ENCODE data around the gene NAALADL2.
"Not testable (repeated sequence)": the region's sequence is repeated elsewhere in the genome, so short reads cannot be mapped to it uniquely, and the experiment has no call there.

The NAALADL2 gene

DNA sequence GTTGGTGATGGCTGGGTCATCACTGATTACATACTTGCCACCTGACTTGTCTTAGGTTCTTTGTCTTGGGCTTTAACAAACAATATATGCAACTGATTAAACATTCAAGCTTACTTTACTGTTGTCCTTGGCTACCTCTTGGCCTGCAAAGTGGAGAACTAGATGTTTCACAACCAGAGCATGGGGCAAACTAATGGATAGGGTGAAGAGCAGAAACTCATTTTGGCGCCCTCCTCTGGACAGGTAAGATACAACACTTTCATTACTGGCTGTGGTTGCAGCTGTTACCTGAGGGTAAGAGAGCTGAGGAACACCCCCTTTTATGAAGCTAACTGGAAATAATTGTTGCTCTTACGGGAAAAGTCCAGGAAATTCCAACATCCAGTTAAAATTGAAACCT is 262.1 kb downstream of the NAALADL2 start:
- Histone ChIP-seq H3K9ac (ENCODE audit: low read length) (no peak overlapping the region), H3K4me1 (ENCODE audit: control insufficient read depth, insufficient read depth, low read length) (no peaks in the 10 kb centered on the region), H3K9me3 (ENCODE audit: control insufficient read depth, low read length) (no peaks in the 10 kb centered on the region), H3K4me3 (ENCODE audit: low read length) (no peak overlapping the region), H3K27me3 (ENCODE audit: control insufficient read depth, insufficient read depth, low read length) (no peaks in the 10 kb centered on the region), H3K36me3 (ENCODE audit: control insufficient read depth, insufficient read depth, low read length) (no peaks in the 10 kb centered on the region)

GRCh38 chr3:175127075-175127662 is 268.0 kb downstream of the NAALADL2 start:
- Histone ChIP-seq H3K27me3 (ENCODE audit: control insufficient read depth, insufficient read depth, low read length) (no peaks in the 10 kb centered on the region), H3K4me1 (ENCODE audit: control insufficient read depth, insufficient read depth, low read length) (no peaks in the 10 kb centered on the region), H3K36me3 (ENCODE audit: control insufficient read depth, insufficient read depth, low read length) (no peaks in the 10 kb centered on the region), H3K9me3 (ENCODE audit: control insufficient read depth, low read length) (no peaks in the 10 kb centered on the region), H3K9ac (ENCODE audit: low read length) (no peak overlapping the region), H3K4me3 (ENCODE audit: low read length) (no peak overlapping the region)

DNA sequence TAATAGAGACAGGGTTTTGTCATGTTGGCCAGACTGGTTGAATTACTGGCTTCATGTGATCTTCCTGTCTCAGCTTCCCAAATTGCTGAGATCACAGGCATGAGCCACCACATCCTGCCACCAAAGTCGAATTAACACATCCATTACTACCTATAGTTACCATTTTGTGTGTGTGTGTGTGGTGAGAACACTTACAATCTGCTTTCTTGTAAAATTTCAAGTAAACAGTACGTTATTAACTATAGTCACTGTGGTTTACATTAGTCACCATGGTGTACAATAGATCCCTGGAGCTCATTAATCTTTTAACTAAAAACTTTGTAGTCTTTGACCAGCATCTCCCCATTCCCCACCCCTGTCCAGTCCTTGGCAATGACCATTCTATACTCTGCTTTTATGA is 270.0 kb downstream of the NAALADL2 start:
- Histone ChIP-seq H3K9ac (ENCODE audit: low read length) (no peak overlapping the region), H3K9me3 (ENCODE audit: control insufficient read depth, low read length) (no peaks in the 10 kb centered on the region), H3K36me3 (ENCODE audit: control insufficient read depth, insufficient read depth, low read length) (no peaks in the 10 kb centered on the region), H3K27me3 (ENCODE audit: control insufficient read depth, insufficient read depth, low read length) (no peaks in the 10 kb centered on the region), H3K4me1 (ENCODE audit: control insufficient read depth, insufficient read depth, low read length) (no peaks in the 10 kb centered on the region), H3K4me3 (ENCODE audit: low read length) (no peak overlapping the region)

DNA sequence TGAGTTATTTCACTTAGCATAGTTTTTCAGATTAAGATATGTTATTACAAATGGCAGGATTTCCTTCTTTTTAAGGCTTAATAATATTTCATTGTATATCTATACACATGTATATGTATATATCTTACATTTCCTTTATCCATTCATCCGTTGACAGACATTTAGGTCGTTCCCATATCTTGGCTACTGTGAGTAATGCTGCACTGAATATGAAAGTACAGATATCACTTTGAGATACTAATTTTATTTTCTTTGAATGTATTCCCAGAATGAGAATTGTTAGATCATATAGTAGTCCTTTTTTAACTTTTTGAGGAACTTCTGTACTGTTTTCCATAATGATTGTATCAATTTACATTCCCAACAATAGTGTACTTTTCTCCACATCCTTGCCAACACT is 270.4 kb downstream of the NAALADL2 start:
- H3K27me3 ChIP-seq (ENCODE audit: control insufficient read depth, insufficient read depth, low read length), result no peaks in the 10 kb centered on the region
- no peak overlapping the region for H3K9ac ChIP-seq (ENCODE audit: low read length)
- H3K4me3 ChIP-seq (ENCODE audit: low read length), result no peak overlapping the region
- H3K36me3 ChIP-seq (ENCODE audit: control insufficient read depth, insufficient read depth, low read length), result no peaks in the 10 kb centered on the region
- H3K9me3 ChIP-seq (ENCODE audit: control insufficient read depth, low read length), result no peaks in the 10 kb centered on the region
- H3K4me1 ChIP-seq (ENCODE audit: control insufficient read depth, insufficient read depth, low read length), result no peaks in the 10 kb centered on the region

GRCh38 chr3:175131866-175132265 is 272.7 kb downstream of the NAALADL2 start:
- not testable (repeated sequence) for H3K9me3 ChIP-seq (ENCODE audit: control insufficient read depth, low read length); H3K9ac ChIP-seq (ENCODE audit: low read length); H3K36me3 ChIP-seq (ENCODE audit: control insufficient read depth, insufficient read depth, low read length); H3K27me3 ChIP-seq (ENCODE audit: control insufficient read depth, insufficient read depth, low read length); H3K4me3 ChIP-seq (ENCODE audit: low read length); H3K4me1 ChIP-seq (ENCODE audit: control insufficient read depth, insufficient read depth, low read length)

GRCh38 chr3:175132706-175133105 is 273.6 kb downstream of the NAALADL2 start:
- H3K4me1 ChIP-seq (ENCODE audit: control insufficient read depth, insufficient read depth, low read length); H3K27me3 ChIP-seq (ENCODE audit: control insufficient read depth, insufficient read depth, low read length): not testable (repeated sequence)

GRCh38 chr3:175144368-175144767 is 285.2 kb downstream of the NAALADL2 start:
- Histone ChIP-seq H3K9me3 (ENCODE audit: control insufficient read depth, low read length) (no peaks in the 10 kb centered on the region), H3K36me3 (ENCODE audit: control insufficient read depth, insufficient read depth, low read length) (no peaks in the 10 kb centered on the region), H3K4me1 (ENCODE audit: control insufficient read depth, insufficient read depth, low read length) (no peaks in the 10 kb centered on the region), H3K9ac (ENCODE audit: low read length) (no peak overlapping the region), H3K27me3 (ENCODE audit: control insufficient read depth, insufficient read depth, low read length) (no peaks in the 10 kb centered on the region), H3K4me3 (ENCODE audit: low read length) (no peak overlapping the region)

More at GRCh38 chr3:175132706-175133105, 273.6 kb downstream of the NAALADL2 start:
- H3K9ac ChIP-seq (ENCODE audit: low read length); H3K9me3 ChIP-seq (ENCODE audit: control insufficient read depth, low read length); H3K4me3 ChIP-seq (ENCODE audit: low read length); H3K36me3 ChIP-seq (ENCODE audit: control insufficient read depth, insufficient read depth, low read length): not testable (repeated sequence)

GRCh38 chr3:175146258-175146657 is 287.1 kb downstream of the NAALADL2 start:
- Histone ChIP-seq H3K4me3 (ENCODE audit: low read length) (no peak overlapping the region), H3K9me3 (ENCODE audit: control insufficient read depth, low read length) (no peaks in the 10 kb centered on the region), H3K36me3 (ENCODE audit: control insufficient read depth, insufficient read depth, low read length) (no peaks in the 10 kb centered on the region), H3K27me3 (ENCODE audit: control insufficient read depth, insufficient read depth, low read length) (no peaks in the 10 kb centered on the region), H3K4me1 (ENCODE audit: control insufficient read depth, insufficient read depth, low read length) (peaks cover 15% of the 10 kb centered on the region), H3K9ac (ENCODE audit: low read length) (no peak overlapping the region)

DNA sequence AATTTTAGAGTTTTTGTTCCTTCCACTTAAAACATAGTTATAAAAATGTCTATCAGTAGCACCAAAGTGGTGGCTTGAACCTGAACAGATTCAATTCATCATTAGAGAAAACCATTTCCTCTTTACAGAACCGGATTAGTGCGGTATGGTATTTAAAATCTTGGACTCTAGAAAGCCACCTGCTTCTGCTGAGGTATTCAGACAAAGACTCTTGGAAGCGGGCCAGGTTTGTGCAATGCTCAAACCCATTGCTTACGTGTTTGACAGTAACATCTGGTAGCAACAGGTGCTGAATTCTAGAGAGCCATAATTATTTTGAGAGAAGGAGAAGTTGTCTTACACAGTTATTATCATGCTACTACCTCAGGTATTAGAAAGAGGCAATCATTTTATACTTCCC is 290.5 kb downstream of the NAALADL2 start:
- Histone ChIP-seq H3K4me1 (ENCODE audit: control insufficient read depth, insufficient read depth, low read length) (peaks cover 16% of the 10 kb centered on the region), H3K27me3 (ENCODE audit: control insufficient read depth, insufficient read depth, low read length) (no peaks in the 10 kb centered on the region), H3K36me3 (ENCODE audit: control insufficient read depth, insufficient read depth, low read length) (no peaks in the 10 kb centered on the region)

GRCh38 chr3:175150812-175151401 is 291.8 kb downstream of the NAALADL2 start:
- Histone ChIP-seq H3K9me3 (ENCODE audit: control insufficient read depth, low read length) (no peaks in the 10 kb centered on the region), H3K27me3 (ENCODE audit: control insufficient read depth, insufficient read depth, low read length) (no peaks in the 10 kb centered on the region), H3K9ac (ENCODE audit: low read length) (no peak overlapping the region), H3K4me3 (ENCODE audit: low read length) (no peak overlapping the region), H3K4me1 (ENCODE audit: control insufficient read depth, insufficient read depth, low read length) (peaks cover 16% of the 10 kb centered on the region), H3K36me3 (ENCODE audit: control insufficient read depth, insufficient read depth, low read length) (no peaks in the 10 kb centered on the region)

More for the DNA sequence above, 290.5 kb downstream of the NAALADL2 start:
- Histone ChIP-seq H3K9ac (ENCODE audit: low read length) (no peak overlapping the region), H3K9me3 (ENCODE audit: control insufficient read depth, low read length) (no peaks in the 10 kb centered on the region), H3K4me3 (ENCODE audit: low read length) (no peak overlapping the region)

DNA sequence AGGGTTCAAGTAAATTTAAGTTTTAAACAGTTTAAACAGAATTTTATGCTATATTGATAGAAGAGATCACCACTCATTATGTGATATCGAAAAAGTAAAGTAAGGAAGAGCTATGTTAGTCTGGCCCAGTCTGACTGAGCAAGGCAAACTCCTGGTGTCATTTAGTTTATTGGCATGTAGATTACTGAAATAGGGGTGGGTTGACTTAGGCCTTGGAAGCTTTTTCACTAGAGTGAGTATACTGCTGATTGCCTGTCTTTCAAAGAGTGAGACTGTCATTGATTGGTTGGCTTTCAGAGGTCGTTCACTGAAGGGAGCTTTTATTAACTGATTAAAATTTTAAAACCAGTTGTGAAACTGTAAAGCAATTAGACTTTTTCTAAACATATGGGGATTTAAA is 294.5 kb downstream of the NAALADL2 start:
- H3K27me3 ChIP-seq (ENCODE audit: control insufficient read depth, insufficient read depth, low read length), result no peaks in the 10 kb centered on the region
- no peaks in the 10 kb centered on the region for H3K36me3 ChIP-seq (ENCODE audit: control insufficient read depth, insufficient read depth, low read length)
- no peak overlapping the region for H3K4me3 ChIP-seq (ENCODE audit: low read length)
- H3K9me3 ChIP-seq (ENCODE audit: control insufficient read depth, low read length), result no peaks in the 10 kb centered on the region
- no peak overlapping the region for H3K9ac ChIP-seq (ENCODE audit: low read length)
- H3K4me1 ChIP-seq (ENCODE audit: control insufficient read depth, insufficient read depth, low read length), result peaks cover 16% of the 10 kb centered on the region

- Histone ChIP-seq H3K27me3 (ENCODE audit: control insufficient read depth, insufficient read depth, low read length) (no peaks in the 10 kb centered on the region), H3K9ac (ENCODE audit: low read length) (no peak overlapping the region), H3K9me3 (ENCODE audit: control insufficient read depth, low read length) (no peaks in the 10 kb centered on the region), H3K36me3 (ENCODE audit: control insufficient read depth, insufficient read depth, low read length) (no peaks in the 10 kb centered on the region), H3K4me1 (ENCODE audit: control insufficient read depth, insufficient read depth, low read length) (peaks cover 12% of the 10 kb centered on the region), H3K4me3 (ENCODE audit: low read length) (no peak overlapping the region)
These were observed 296.0 kb downstream of the NAALADL2 start for GRCh38 chr3:175155172-175155571.

DNA sequence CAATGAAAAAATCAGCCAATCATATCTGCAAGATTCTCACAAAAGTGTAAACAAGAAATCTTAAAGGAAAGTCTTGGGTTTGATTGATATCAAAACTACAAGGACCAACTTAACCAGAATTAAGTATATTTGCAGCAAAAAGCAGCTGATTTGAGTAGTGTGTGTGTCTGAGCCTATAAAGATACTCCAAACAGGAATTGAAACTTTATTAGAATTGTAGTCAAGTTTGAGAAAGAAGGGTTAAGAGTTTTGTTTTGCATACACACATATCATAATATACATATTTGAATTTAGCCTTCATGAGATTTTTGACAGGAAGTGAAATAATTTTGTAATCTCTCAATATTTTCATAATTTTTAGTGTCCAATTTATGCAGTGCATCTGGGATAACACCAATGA is 300.1 kb downstream of the NAALADL2 start:
- Histone ChIP-seq H3K36me3 (ENCODE audit: control insufficient read depth, insufficient read depth, low read length) (no peaks in the 10 kb centered on the region), H3K4me1 (ENCODE audit: control insufficient read depth, insufficient read depth, low read length) (no peaks in the 10 kb centered on the region), H3K27me3 (ENCODE audit: control insufficient read depth, insufficient read depth, low read length) (no peaks in the 10 kb centered on the region), H3K4me3 (ENCODE audit: low read length) (no peak overlapping the region), H3K9ac (ENCODE audit: low read length) (no peak overlapping the region), H3K9me3 (ENCODE audit: control insufficient read depth, low read length) (no peaks in the 10 kb centered on the region)
